HepG2 (cell line): ENCODE measurements around the gene STX5. TPM values are rescaled to one million over a fixed set of nuclear protein-coding genes. Genes with fewer than 3 reads are reported as not detected.
A peak's percentile ranks its signal among the peaks of the same experiment; 100 is the strongest.

Experiments used
- ASH2L ChIP-seq: fragments of 300-600, 200-600 bp; sonication (generic); IDR thresholded peaks from 2 replicates; pipeline ENCODE4 v1.7.0; 2017; ENCODE audit warnings: low read depth, mild to moderate bottlenecking, moderate library complexity, mixed read lengths, low read length; ENCODE audit not compliant: insufficient read length
- ATAD3A ChIP-seq: sonication (generic); formaldehyde crosslinking; IDR thresholded peaks from 2 replicates; pipeline ENCODE4 v1.4.0; 2020; ENCODE audit warnings: missing genetic modification reagents
- BCL3 ChIP-seq: sonication (generic); formaldehyde crosslinking; IDR thresholded peaks from 2 replicates; pipeline ENCODE4 v1.5.1; 2020; ENCODE audit warnings: mild to moderate bottlenecking, missing genetic modification reagents, moderate library complexity
- CCDC6 ChIP-seq: sonication (generic); formaldehyde crosslinking; IDR thresholded peaks from 2 replicates; pipeline ENCODE4 v1.8.1; 2022; ENCODE audit warnings: mild to moderate bottlenecking, missing genetic modification reagents, moderate library complexity
- E2F5 ChIP-seq: sonication (generic); formaldehyde crosslinking; conservative IDR thresholded peaks from 2 replicates; pipeline ENCODE4 v1.4.0; 2020; ENCODE audit warnings: missing genetic modification reagents
- MATR3 ChIP-seq: sonication (generic); formaldehyde crosslinking; IDR thresholded peaks from 2 replicates; pipeline ENCODE4 v1.4.0; 2020; ENCODE audit warnings: missing genetic modification reagents
- RAD21 ChIP-seq: fragments of 450-650 bp; formaldehyde crosslinking; IDR thresholded peaks from 2 replicates; pipeline ENCODE4 v1.5.0; 2020; ENCODE audit warnings: mild to moderate bottlenecking
- SSRP1 ChIP-seq: IDR thresholded peaks from 2 replicates; pipeline ENCODE4 v1.6.1; 2016; ENCODE audit warnings: control low read depth
- TCF12 ChIP-seq, 2 experiments: fragments of 450-650 bp in 1 of 2; sonication (generic) in 1 of 2; formaldehyde crosslinking in 1 of 2; IDR thresholded peaks; 2 replicates each; pipeline versions ENCODE4 v1.6.1 to v1.8.0; 2017 to 2022; ENCODE audit warnings: antibody characterized with exemption in 1 of 2, mild to moderate bottlenecking in 1 of 2, missing genetic modification reagents in 1 of 2, moderate library complexity in 1 of 2
- U2AF2 ChIP-seq: fragments of 200-400 bp; formaldehyde crosslinking; IDR thresholded peaks from 2 replicates; pipeline ENCODE4 v1.6.1; 2017; ENCODE audit warnings: low read depth, mild to moderate bottlenecking, low read length
- ZNF251 ChIP-seq: sonication (generic); formaldehyde crosslinking; IDR thresholded peaks from 2 replicates; pipeline ENCODE4 v1.9.0; 2021; ENCODE audit warnings: mild to moderate bottlenecking, missing genetic modification reagents
- ZNF326 ChIP-seq: sonication (generic); formaldehyde crosslinking; IDR thresholded peaks from 2 replicates; pipeline ENCODE4 v1.4.0; 2020; ENCODE audit warnings: missing genetic modification reagents, borderline replicate concordance
- ZNF496 ChIP-seq: sonication (generic); formaldehyde crosslinking; IDR thresholded peaks from 2 replicates; pipeline ENCODE4 v1.8.1; 2023; ENCODE audit warnings: mild to moderate bottlenecking, moderate library complexity, missing genetic modification reagents; ENCODE audit not compliant: insufficient replicate concordance
- ZNF564 ChIP-seq: sonication (generic); formaldehyde crosslinking; IDR thresholded peaks from 2 replicates; pipeline ENCODE4 v1.8.1; 2023; ENCODE audit warnings: mild to moderate bottlenecking, missing genetic modification reagents
- ZNF720 ChIP-seq: sonication (generic); formaldehyde crosslinking; IDR thresholded peaks from 2 replicates; pipeline ENCODE4 v1.4.0; 2020; ENCODE audit warnings: missing genetic modification reagents
- ZNF768 ChIP-seq: sonication (generic); formaldehyde crosslinking; IDR thresholded peaks from 2 replicates; pipeline ENCODE4 v1.4.0; 2020; ENCODE audit warnings: missing genetic modification reagents
- ZNF83 ChIP-seq: sonication (generic); formaldehyde crosslinking; IDR thresholded peaks from 2 replicates; pipeline ENCODE4 v1.4.0; 2020; ENCODE audit warnings: missing genetic modification reagents, mild to moderate bottlenecking, borderline replicate concordance
- ZSCAN25 ChIP-seq: sonication (generic); formaldehyde crosslinking; IDR thresholded peaks from 2 replicates; pipeline ENCODE4 v1.8.0; 2022; ENCODE audit warnings: mild to moderate bottlenecking, missing genetic modification reagents
- polyA plus RNA-seq, 8 experiments: library from polyadenylated mRNA; depleted of rRNA in 3 of 8; stranded (reverse) in 7 of 8; unstranded in 1 of 8; fragments of >200 nt; fragmentation: Illumina TruSeq in 4 of 8; extraction: Trizol in 4 of 8; gene quantifications; 2 replicates each; pipeline versions ENCODE4 v1.2.1 to v1.2.3, GENCODE V29; 2011 to 2016; ENCODE audit warnings: low read depth in 4 of 8, missing spikeins in 1 of 8, mixed read lengths in 1 of 8; ENCODE audit not compliant: insufficient read depth in 1 of 8
- total RNA-seq, 5 experiments: library from RNA; depleted of rRNA; stranded (reverse); fragments of >200 nt; fragmentation: Illumina TruSeq; extraction: Trizol; gene quantifications; 2 replicates each; pipeline ENCODE4 v1.2.3, GENCODE V29; 2016; ENCODE audit warnings: low read depth in 1 of 5
- TF ChIP-seq, protein P1 (sequence below): IDR thresholded peaks from 2 replicates; pipeline ENCODE4 v1.6.1; 2016; ENCODE audit warnings: missing compliant biosample characterization, missing genetic modification reagents, borderline replicate concordance
- TF ChIP-seq, protein P2 (sequence below): sonication (generic); formaldehyde crosslinking; IDR thresholded peaks from 2 replicates; pipeline ENCODE4 v1.4.0; 2020; ENCODE audit warnings: mild to moderate bottlenecking, missing genetic modification reagents

Gene STX5
- total and polyA plus RNA-seq, 2 of the 13 experiments (the other 11 are each of a cell fraction or from before 2014, with no cell fraction given), result 26.9 to 30.0 TPM

DNA sequence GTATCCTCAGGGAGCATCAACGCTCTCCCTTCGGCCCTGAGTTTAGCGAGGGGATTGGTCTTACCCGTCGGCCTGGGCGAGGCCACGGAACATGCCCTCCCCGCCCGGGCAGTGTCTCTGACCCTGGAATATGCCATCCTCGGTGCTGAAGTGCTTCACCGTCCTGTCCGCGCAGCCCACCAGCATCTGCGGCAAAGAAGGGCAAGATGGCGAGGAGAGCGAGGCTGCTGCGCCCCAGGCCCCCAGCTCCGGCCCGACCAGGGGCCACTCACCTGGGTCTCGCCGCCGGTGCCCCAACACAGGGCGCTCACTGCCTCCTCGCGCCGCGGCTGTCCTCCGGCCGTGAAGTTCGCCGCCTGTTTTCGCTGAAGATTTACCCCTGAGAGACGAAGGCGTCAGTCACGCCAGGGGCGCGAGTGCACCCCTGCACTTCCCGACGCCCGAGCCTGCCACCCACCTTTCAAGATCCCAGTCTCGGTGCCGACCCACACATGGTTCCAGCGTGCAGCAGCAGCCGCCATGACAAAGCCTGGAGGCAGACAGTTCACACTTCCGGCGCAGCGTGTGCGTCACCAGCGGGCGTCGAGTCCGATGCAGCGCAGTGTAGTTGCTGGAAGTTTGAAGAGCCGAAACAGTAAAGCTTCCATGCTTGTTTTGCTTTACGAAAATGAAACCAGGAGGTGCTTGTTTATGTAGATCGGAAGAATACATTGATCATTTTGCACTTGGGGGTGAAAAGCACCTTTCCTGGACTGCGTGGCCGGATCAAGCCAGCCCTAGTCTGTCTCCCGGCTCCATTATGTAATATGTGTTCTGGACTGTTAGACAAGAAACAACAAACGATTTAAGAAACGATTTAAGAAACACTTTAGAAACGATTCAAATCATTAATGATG lies 7.4 kb upstream of the STX5 start, which contains the start of gene WDR74 (continued):
- TF ChIP-seq BCL3 (CRISPR knock-in tag) (no peak; the same call in 1 of the 2 replicates), ZNF251 (CRISPR knock-in tag) (peak; percentile 81; the same call in 1 of the 2 replicates), E2F5 (CRISPR knock-in tag) (peak; percentile 49; the same call in 1 of the 2 replicates), ZSCAN25 (CRISPR knock-in tag) (no peak), ZNF496 (CRISPR knock-in tag) (no peak), ASH2L (peak; percentile 89), ZNF768 (CRISPR knock-in tag) (peak; percentile 76), RAD21 (peak; percentile 30; the same call in 1 of the 2 replicates), ZNF564 (CRISPR knock-in tag) (0 out of 2 replicates have a peak, but pooled peaks have one; percentile 11), ZNF83 (peak; percentile 92; the same call in 1 of the 2 replicates), CCDC6 (CRISPR knock-in tag) (0 out of 2 replicates have a peak, but pooled peaks have one; percentile 20), ATAD3A (CRISPR knock-in tag) (0 out of 2 replicates have a peak, but pooled peaks have one; percentile 75), TCF12 (IDR thresholded peaks at IDR 0.05) (no peak), TCF12 (CRISPR knock-in tag; IDR thresholded peaks at IDR 0.05) (peak; percentile 63; the same call in 1 of the 2 replicates), SSRP1 (CRISPR knock-in tag) (no peak), U2AF2 (no peak), ZNF326 (no peak), ZNF720 (CRISPR knock-in tag) (no peak), MATR3 (CRISPR knock-in tag) (no peak)
- TF ChIP-seq, protein P1, sequence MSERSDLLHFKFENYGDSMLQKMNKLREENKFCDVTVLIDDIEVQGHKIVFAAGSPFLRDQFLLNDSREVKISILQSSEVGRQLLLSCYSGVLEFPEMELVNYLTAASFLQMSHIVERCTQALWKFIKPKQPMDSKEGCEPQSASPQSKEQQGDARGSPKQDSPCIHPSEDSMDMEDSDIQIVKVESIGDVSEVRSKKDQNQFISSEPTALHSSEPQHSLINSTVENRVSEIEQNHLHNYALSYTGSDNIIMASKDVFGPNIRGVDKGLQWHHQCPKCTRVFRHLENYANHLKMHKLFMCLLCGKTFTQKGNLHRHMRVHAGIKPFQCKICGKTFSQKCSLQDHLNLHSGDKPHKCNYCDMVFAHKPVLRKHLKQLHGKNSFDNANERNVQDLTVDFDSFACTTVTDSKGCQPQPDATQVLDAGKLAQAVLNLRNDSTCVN (CRISPR knock-in tag), result peak; percentile 82
- TF ChIP-seq, protein P2, sequence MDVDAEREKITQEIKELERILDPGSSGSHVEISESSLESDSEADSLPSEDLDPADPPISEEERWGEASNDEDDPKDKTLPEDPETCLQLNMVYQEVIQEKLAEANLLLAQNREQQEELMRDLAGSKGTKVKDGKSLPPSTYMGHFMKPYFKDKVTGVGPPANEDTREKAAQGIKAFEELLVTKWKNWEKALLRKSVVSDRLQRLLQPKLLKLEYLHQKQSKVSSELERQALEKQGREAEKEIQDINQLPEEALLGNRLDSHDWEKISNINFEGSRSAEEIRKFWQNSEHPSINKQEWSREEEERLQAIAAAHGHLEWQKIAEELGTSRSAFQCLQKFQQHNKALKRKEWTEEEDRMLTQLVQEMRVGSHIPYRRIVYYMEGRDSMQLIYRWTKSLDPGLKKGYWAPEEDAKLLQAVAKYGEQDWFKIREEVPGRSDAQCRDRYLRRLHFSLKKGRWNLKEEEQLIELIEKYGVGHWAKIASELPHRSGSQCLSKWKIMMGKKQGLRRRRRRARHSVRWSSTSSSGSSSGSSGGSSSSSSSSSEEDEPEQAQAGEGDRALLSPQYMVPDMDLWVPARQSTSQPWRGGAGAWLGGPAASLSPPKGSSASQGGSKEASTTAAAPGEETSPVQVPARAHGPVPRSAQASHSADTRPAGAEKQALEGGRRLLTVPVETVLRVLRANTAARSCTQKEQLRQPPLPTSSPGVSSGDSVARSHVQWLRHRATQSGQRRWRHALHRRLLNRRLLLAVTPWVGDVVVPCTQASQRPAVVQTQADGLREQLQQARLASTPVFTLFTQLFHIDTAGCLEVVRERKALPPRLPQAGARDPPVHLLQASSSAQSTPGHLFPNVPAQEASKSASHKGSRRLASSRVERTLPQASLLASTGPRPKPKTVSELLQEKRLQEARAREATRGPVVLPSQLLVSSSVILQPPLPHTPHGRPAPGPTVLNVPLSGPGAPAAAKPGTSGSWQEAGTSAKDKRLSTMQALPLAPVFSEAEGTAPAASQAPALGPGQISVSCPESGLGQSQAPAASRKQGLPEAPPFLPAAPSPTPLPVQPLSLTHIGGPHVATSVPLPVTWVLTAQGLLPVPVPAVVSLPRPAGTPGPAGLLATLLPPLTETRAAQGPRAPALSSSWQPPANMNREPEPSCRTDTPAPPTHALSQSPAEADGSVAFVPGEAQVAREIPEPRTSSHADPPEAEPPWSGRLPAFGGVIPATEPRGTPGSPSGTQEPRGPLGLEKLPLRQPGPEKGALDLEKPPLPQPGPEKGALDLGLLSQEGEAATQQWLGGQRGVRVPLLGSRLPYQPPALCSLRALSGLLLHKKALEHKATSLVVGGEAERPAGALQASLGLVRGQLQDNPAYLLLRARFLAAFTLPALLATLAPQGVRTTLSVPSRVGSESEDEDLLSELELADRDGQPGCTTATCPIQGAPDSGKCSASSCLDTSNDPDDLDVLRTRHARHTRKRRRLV (CRISPR knock-in tag), result peak; percentile 92; the same call in 1 of the 2 replicates
